Spleen (tissue), 11 donors: ENCODE data around the gene PTPDC1. TPM values are rescaled to one million over a fixed set of nuclear protein-coding genes. Genes with fewer than 3 reads are reported as not detected.

Experiments used
- DNase-seq: peaks from one replicate; pipeline ENCODE4 v3.0.0-alpha.2; 2020
- H3K27ac ChIP-seq, 8 donors: fragments of 200-600 bp; sonication (generic) in 7 of 8; 1 replicate in 4 of 8; 2 replicates in 4 of 8; pipeline versions ENCODE4 v1.5.0 to v1.8.0; 2016 to 2021; ENCODE audit warnings: inconsistent platforms in 4 of 8, mild to moderate bottlenecking in 4 of 8, moderate library complexity in 1 of 8
- H3K27me3 ChIP-seq, 7 donors: fragments of 200-600 bp; sonication (generic) in 6 of 7; replicated peaks in 1 of 7; 1 replicate in 4 of 7; 2 replicates in 3 of 7; pipeline versions ENCODE4 v1.5.0 to v1.8.0; 2016 to 2021; ENCODE audit warnings: inconsistent platforms in 3 of 7, mild to moderate bottlenecking in 1 of 7
- H3K36me3 ChIP-seq, 6 donors: fragments of 200-600 bp; sonication (generic) in 5 of 6; 1 replicate in 4 of 6; 2 replicates in 2 of 6; pipeline versions ENCODE4 v1.5.0 to v1.8.0; 2016 to 2021; ENCODE audit warnings: inconsistent platforms in 2 of 6
- H3K4me1 ChIP-seq, 6 donors: fragments of 200-600 bp; sonication (generic) in 5 of 6; 1 replicate in 3 of 6; 2 replicates in 3 of 6; pipeline versions ENCODE4 v1.5.0 to v1.8.0; 2016 to 2021; ENCODE audit warnings: inconsistent platforms in 3 of 6
- H3K4me3 ChIP-seq, 8 donors: fragments of 200-600 bp; sonication (generic) in 7 of 8; 1 replicate in 4 of 8; 2 replicates in 4 of 8; pipeline versions ENCODE4 v1.5.0 to v1.8.0; 2016 to 2021; ENCODE audit warnings: inconsistent platforms in 4 of 8, mild to moderate bottlenecking in 4 of 8, moderate library complexity in 2 of 8
- H3K9me3 ChIP-seq, 8 donors: fragments of 200-600 bp; sonication (generic) in 7 of 8; 1 replicate in 4 of 8; 2 replicates in 4 of 8; pipeline versions ENCODE4 v1.5.0 to v1.8.0; 2016 to 2021; ENCODE audit warnings: inconsistent platforms in 4 of 8
- POLR2A ChIP-seq, 3 donors: fragments of 450-650 bp; IDR thresholded peaks; one replicate each; pipeline ENCODE4 v1.5.1; 2017; ENCODE audit warnings: antibody characterized with exemption in 3 of 3, mild to moderate bottlenecking in 1 of 3
- POLR2AphosphoS5 ChIP-seq, 3 donors: sonication (generic); formaldehyde crosslinking; IDR thresholded peaks; one replicate each; pipeline ENCODE4 v1.5.1; 2017; ENCODE audit warnings: antibody characterized with exemption in 3 of 3
- WGBS, 5 donors: extraction: QIAGEN DNeasy Blood & Tissue Kit in 3 of 5; methylation state at CpG; one replicate each; pipeline versions ENCODE4 v1.1.5 to v1.1.7; 2013 to 2018; 5-methylcytosine and 5-hydroxymethylcytosine counted together
- intact Hi-C: fragments of 100-400 bp; cut with DNase I; formaldehyde crosslinking; loops from one replicate; pipeline ENCODE4 v1.15.0; 2023; ENCODE audit warnings: low total_unique reads
- polyA plus RNA-seq, 3 donors: library from polyadenylated mRNA; stranded (reverse); fragments of 200-250 nt; gene quantifications; one replicate each; pipeline ENCODE4 v1.2.1, GENCODE V29; 2013
- total RNA-seq, 7 donors: library from RNA; depleted of rRNA in 3 of 7; stranded (reverse); fragments of >200 nt in 3 of 7; fragmentation: NEBNext Ultra II Directional in 4 of 7; extraction: Animal tissue kit (Norgen Biotek cat#: 25700) in 4 of 7; gene quantifications; one replicate each; pipeline versions ENCODE4 v1.1.0 to v1.2.1, GENCODE V29; 2016 to 2021
- TF ChIP-seq, protein P1 (sequence below), 11 experiments: fragments of 200-600 bp in 7 of 11; fragments of 450-650 bp in 4 of 11; sonication (generic) in 4 of 11; IDR thresholded peaks in 8 of 11; conservative IDR thresholded peaks in 3 of 11; 1 replicate in 7 of 11; 2 replicates in 4 of 11; pipeline versions ENCODE4 v1.4.0 to v1.8.0; 2016 to 2021; ENCODE audit warnings: antibody characterized with exemption in 11 of 11, inconsistent platforms in 4 of 11, mild to moderate bottlenecking in 1 of 11
- donor health status: healthy with polysubstance abuse.
- donor health status: DM: no; HTN: no; CAD: no; lungs with moderate emphysema.
- donor health status: DM: no; HTN: no; CAD: no.
- donor health status: Bipolar disorder and iron deficiency.
- donor health status: healthy.
- donor health status: DM: no; HTN: no; CAD: no.
- donor health status: DM: yes; HTN: yes; CAD: no.

The PTPDC1 gene
- total and polyA plus RNA-seq, 10 donors, result 1.9 to 10.5 (median 6.0) TPM

DNA sequence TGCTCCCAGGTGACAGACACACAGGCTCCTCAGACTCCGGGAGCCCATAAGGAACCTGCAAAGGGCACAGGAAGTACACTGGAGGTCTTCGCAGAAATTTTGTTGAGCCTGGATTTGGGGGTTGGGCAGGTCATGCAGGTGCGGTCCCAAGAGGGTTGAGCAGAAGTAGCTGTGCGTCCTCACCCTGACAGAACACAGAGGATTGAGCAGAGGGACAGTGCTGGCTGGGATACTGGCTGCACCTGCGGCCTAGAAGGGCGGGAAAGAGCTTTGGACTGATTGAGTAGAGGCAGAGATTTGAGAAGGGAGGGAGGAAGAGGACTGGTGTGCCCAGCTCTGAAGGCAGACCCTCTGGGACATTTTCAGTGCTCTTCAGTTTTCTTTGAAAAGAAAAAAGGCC lies 65.4 kb downstream of the PTPDC1 start:
- H3K9me3 ChIP-seq, result no peaks in the 10 kb centered on the region
- no peak overlapping the region for H3K27ac ChIP-seq
- no peaks in the 10 kb centered on the region for H3K27me3 ChIP-seq
- intact Hi-C loops, result no loop called here
- H3K4me3 ChIP-seq, result no peak overlapping the region
- no peaks in the 10 kb centered on the region for H3K36me3 ChIP-seq
- TF ChIP-seq POLR2AphosphoS5 (IDR thresholded peaks at IDR 0.05), result peak in 1 of 3 donors; percentile 31
- TF ChIP-seq, protein P1, sequence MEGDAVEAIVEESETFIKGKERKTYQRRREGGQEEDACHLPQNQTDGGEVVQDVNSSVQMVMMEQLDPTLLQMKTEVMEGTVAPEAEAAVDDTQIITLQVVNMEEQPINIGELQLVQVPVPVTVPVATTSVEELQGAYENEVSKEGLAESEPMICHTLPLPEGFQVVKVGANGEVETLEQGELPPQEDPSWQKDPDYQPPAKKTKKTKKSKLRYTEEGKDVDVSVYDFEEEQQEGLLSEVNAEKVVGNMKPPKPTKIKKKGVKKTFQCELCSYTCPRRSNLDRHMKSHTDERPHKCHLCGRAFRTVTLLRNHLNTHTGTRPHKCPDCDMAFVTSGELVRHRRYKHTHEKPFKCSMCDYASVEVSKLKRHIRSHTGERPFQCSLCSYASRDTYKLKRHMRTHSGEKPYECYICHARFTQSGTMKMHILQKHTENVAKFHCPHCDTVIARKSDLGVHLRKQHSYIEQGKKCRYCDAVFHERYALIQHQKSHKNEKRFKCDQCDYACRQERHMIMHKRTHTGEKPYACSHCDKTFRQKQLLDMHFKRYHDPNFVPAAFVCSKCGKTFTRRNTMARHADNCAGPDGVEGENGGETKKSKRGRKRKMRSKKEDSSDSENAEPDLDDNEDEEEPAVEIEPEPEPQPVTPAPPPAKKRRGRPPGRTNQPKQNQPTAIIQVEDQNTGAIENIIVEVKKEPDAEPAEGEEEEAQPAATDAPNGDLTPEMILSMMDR (IDR thresholded peaks at IDR 0.05 in 8 of 11, conservative IDR thresholded peaks at IDR 0.05 in 3 of 11), result no peak
- WGBS, 5 donors, result 45 to 81% (median 67%) methylated on average over 6 of the region's 6 CpGs
- DNase-seq, result no peak
- peaks cover 0 to 39% (median 17%) of the 10 kb centered on the region in 6 donors for H3K4me1 ChIP-seq

DNA sequence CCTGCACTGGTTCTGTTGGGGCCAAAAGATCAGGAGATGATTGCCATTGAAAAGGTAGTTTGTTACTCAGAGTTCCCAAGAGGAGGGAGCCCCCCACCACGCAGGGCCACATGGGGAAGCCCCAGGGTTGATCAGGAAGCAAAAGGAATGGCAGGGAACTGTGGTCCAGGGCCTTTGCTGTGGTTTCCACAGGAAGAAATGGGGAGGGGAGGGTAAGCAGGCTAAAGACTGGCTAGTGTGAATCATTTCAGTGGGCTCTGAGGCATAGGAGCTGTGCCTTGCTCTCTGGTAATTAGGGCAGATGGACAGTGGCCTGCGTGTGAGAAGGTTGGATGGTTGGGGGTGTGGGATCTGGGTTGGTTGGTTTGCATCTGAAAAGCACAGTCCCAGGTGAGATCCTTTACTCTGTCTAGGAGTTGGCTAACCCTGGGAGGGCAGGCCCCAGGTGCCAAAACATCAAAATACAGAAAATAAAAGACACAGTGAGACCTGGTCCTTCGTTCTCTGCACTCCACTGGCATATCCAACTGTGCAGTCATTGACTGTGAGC lies 66.1 kb downstream of the PTPDC1 start:
- intact Hi-C loops, result no loop called here
- no peaks in the 10 kb centered on the region for H3K27me3 ChIP-seq
- peak overlapping the region in 4 of 8 donors; percentile 9 to 46 (median 31) for H3K27ac ChIP-seq
- H3K36me3 ChIP-seq, result no peaks in the 10 kb centered on the region
- no peak overlapping the region for H3K4me3 ChIP-seq
- H3K9me3 ChIP-seq, result no peaks in the 10 kb centered on the region
- H3K4me1 ChIP-seq, result peaks cover 0 to 39% (median 17%) of the 10 kb centered on the region in 6 donors
- TF ChIP-seq POLR2AphosphoS5 (IDR thresholded peaks at IDR 0.05) (no peak), POLR2A (IDR thresholded peaks at IDR 0.05) (no peak)
- TF ChIP-seq, protein P1 (IDR thresholded peaks at IDR 0.05 in 8 of 11, conservative IDR thresholded peaks at IDR 0.05 in 3 of 11), result no peak
- no peak for DNase-seq
- 59 to 75% (median 68%) methylated on average over 3 of the region's 3 CpGs for WGBS, 5 donors

DNA sequence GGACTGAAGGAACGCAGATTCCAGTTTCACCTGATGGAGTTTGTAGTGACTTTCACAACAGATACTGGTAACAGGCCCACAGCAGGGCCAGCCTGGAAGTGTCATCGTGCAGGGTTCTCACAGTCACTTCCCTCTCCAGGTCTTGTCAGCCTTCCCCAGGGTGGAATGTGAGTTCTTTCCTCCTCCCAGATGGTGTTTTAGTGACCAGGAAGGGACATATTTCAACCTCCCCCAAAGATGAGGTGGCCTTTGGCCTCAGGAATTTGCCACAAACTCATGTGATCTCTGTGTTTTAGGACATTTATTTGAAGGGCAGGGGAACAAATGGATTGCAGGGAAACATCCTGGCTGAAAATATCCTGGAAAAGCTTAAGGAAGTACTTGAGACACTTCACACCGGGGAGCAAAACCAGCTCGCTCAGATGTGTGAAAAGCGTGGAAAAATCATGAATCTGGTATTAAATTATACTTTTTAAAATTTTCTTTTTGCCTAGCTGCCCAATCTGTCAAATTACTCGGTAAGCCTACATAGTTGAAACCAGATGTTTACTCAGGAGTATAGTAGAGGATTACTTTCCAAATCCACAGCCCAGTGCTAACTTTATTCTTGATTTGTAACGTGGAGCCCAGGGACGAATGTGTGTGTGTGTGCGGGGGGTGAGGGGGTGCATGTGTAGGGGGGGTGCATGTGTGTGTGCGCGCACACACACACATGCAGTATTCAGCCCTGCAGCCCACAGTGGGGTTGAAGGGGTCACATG lies 66.8 kb downstream of the PTPDC1 start:
- H3K36me3 ChIP-seq, result no peaks in the 10 kb centered on the region
- no peaks in the 10 kb centered on the region for H3K27me3 ChIP-seq
- peaks cover 0 to 45% (median 18%) of the 10 kb centered on the region in 6 donors for H3K4me1 ChIP-seq
- DNase-seq, result no peak
- intact Hi-C loops, result no loop called here
- H3K27ac ChIP-seq, result peak overlapping the region in 4 of 8 donors; percentile 9 to 46 (median 31)
- no peak overlapping the region for H3K4me3 ChIP-seq
- TF ChIP-seq POLR2AphosphoS5 (IDR thresholded peaks at IDR 0.05) (peak in 1 of 3 donors; percentile 37), POLR2A (IDR thresholded peaks at IDR 0.05) (no peak)
- TF ChIP-seq, protein P1 (IDR thresholded peaks at IDR 0.05 in 8 of 11, conservative IDR thresholded peaks at IDR 0.05 in 3 of 11), result no peak
- H3K9me3 ChIP-seq, result no peaks in the 10 kb centered on the region
- WGBS, 5 donors, result 76 to 82% (median 78%) methylated on average over 11 of the region's 11 CpGs

DNA sequence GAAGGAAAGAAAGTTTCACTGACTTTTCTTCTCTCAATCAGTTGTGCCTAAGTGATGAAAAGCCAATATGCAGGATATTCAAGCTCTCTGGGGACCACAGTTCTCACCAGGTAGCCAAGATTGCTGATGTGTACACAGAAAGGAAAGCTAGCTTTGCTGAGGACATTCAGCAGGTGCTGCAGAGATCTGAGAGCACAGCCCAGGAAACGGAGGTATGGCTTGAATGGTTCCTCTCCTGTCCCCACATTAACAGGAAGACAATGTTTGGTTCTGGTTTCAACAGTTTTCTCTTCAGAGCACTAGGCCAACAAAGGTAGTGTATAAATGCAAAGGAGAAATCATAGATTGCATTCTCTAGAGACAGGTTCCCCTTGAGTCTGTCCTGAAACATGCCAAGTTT lies 69.6 kb downstream of the PTPDC1 start:
- intact Hi-C loops, result no loop called here
- H3K27ac ChIP-seq, result peak overlapping the region in 6 of 8 donors; percentile 22 to 70 (median 56)
- peaks cover 6 to 60% (median 31%) of the 10 kb centered on the region in 6 donors for H3K4me1 ChIP-seq
- H3K27me3 ChIP-seq, result no peaks in the 10 kb centered on the region
- H3K4me3 ChIP-seq, result no peak overlapping the region
- TF ChIP-seq POLR2AphosphoS5 (IDR thresholded peaks at IDR 0.05) (peak in 1 of 3 donors; percentile 58), POLR2A (IDR thresholded peaks at IDR 0.05) (no peak)
- TF ChIP-seq, protein P1 (IDR thresholded peaks at IDR 0.05 in 8 of 11, conservative IDR thresholded peaks at IDR 0.05 in 3 of 11), result no peak
- no peaks in the 10 kb centered on the region for H3K36me3 ChIP-seq
- WGBS, 5 donors, result 24 to 44% (median 35%) methylated on average over 1 of the region's 1 CpG
- DNase-seq, result no peak
- no peaks in the 10 kb centered on the region for H3K9me3 ChIP-seq
